IPS-NIHi7 (cell line): Measurements from ENCODE around the gene DEF6.
A peak's percentile ranks its signal among the peaks of the same experiment; 100 is the strongest.
"Not testable (repeated sequence)": the region's sequence is repeated elsewhere in the genome, so short reads cannot be mapped to it uniquely, and the experiment has no call there.

Experiments used
- DNase-seq: peaks from one replicate; pipeline ENCODE4 v3.0.0; 2012; ENCODE audit warnings: mixed read lengths; ENCODE audit errors: extremely low spot score

The DEF6 gene

DNA sequence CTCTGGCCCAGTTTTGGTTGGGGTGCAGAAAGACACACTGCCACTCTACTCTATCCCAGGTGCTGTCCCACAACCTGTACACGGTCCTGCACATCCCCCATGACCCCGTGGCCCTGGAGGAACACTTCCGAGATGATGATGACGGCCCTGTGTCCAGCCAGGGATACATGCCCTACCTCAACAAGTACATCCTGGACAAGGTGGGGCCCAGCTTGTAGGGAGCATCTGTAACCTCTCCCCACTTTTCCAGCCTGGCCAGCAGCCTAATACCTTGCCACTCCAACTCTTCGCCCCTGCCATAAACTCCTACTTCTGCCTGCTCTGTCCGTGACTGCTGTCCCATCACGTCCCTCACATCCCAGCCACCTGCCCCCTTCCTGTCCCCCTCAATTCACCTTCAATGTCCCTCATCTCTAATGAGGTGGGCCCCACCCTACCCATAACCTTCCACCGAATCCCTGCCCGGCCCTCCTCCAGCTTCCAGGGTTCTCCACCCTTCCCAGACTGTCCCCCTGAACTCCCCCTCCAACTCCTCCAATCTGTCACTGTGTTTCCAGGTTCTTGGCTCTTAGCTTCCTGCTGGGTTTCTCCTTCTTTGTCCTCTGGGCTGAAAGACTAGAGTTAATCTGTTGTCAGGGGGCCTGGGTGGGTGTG, 12.1 kb downstream of the DEF6 start:
- DNase-seq = no peak

DNA sequence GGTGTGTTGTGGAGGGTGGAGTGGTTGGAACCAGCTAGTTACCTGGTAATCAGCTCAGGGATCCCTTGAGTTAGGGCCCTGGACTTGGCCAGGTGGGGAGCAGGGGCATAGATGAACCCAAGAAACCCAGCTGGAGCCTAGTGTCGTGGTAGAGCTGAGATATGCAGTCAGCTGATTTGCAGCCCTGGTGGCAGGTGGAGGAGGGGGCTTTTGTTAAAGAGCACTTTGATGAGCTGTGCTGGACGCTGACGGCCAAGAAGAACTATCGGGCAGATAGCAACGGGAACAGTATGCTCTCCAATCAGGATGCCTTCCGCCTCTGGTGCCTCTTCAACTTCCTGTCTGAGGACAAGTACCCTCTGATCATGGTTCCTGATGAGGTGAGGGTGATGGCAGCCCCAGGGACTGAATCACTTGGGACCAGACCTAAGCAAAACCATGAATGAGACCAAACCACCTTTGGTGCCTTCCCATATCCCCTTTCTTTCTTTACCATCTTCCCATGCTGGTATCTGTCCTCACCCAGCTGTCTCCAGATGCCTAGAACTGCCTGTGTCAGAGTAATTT, 12.7 kb downstream of the DEF6 start:
- no peak for DNase-seq

DNA sequence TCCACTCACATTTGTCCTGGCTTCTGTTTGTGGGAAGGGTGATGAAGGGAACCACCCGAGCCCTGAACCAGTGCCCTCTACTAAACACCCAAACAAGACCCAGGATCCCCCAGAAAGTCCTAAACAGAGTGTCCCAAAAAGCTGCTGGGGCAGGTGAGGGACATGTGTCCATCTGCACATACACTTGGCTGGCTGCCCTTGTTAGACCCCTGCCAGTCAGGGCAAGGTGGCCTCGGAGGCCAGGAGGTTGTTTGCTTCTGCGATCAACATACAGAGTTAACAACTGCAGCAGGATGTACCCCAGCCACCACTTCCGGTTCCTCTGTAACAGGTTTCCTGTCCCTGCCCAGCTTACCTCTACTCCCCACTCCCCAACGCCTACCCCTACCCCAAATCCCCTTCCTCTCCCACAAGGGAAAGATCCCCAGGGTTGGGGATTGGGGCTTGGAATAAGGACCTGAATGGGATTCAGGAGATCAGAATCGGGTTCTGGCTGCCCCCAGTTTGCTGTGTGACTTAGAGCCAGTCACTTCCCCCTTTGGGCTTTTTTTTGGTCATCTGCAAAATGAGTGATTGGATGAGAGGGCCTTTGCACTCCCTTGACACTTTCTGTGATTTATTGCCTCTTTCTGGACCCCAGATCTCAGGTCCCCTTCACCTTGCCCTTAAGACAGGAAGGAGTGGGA, 13.9 kb downstream of the DEF6 start:
- no peak for DNase-seq

DNA sequence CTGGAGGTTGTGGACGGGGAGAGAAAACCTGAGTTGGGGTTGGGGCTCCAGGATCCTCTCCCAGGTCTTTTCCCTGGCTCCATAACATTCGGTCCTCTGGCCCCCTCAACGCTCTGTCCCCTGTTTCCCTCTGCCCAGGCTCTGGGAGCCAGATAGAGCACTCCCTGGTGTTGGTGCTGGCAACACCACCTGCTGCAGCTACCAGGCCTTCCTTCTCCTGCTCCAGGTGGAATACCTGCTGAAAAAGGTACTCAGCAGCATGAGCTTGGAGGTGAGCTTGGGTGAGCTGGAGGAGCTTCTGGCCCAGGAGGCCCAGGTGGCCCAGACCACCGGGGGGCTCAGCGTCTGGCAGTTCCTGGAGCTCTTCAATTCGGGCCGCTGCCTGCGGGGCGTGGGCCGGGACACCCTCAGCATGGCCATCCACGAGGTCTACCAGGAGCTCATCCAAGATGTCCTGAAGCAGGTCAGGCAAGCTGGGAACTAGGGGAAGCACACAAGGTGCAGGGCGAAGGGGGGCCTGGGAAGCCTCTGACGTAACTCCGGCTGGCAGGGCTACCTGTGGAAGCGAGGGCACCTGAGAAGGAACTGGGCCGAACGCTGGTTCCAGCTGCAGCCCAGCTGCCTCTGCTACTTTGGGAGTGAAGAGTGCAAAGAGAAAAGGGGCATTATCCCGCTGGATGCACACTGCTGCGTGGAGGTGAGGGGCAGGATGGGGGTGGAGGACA, 14.6 kb downstream of the DEF6 start:
- DNase-seq = no peak

DNA sequence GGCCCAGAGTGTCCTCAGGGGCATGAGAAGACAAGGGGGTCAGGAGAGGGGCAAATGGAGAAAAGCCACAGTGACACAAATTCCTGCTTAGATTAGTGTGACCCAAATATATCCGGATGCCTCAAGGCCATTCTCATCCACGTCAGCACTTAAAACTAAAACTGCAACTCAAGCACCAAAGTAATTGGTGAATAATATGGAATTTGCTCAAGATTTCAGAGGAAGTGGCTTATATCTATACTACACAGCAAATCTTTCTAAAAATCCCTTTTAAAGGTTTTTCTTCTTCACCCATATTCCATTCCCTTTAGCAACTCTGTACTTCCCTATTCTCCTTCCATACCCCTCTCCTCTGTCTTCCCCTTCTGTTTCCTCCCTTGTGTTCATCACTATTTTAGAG, 15.2 kb downstream of the DEF6 start:
- no peak for DNase-seq

DNA sequence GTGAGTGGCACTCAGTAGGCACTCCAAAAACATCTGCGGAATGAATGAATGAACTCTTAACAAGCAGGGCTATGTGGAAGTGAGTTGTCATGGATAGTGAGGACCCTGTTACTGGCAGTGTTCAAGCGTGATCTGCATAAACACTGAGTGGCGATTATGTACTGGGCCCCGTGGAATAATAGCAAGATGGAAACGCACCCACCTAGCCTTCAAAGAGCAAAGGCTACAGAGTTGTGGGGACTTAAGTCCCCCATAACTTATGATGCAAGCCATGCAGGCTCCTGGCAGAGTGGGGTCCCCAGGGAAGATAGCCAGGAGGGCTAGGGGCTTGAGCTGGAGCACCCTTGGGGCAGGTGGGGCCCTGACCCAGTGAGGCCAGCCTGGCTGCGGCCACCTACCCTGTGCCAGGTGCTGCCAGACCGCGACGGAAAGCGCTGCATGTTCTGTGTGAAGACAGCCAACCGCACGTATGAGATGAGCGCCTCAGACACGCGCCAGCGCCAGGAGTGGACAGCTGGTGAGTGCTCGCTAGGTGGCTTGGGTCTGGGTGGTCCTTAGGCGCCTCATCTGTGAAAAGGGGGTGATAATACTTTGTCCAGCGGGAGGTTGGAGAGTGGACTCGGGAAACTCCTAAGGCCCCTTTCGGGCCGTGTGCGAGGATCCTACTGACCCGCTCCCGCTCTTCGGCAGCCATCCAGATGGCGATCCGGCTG, 20.0 kb downstream of the DEF6 start:
- no peak for DNase-seq

DNA sequence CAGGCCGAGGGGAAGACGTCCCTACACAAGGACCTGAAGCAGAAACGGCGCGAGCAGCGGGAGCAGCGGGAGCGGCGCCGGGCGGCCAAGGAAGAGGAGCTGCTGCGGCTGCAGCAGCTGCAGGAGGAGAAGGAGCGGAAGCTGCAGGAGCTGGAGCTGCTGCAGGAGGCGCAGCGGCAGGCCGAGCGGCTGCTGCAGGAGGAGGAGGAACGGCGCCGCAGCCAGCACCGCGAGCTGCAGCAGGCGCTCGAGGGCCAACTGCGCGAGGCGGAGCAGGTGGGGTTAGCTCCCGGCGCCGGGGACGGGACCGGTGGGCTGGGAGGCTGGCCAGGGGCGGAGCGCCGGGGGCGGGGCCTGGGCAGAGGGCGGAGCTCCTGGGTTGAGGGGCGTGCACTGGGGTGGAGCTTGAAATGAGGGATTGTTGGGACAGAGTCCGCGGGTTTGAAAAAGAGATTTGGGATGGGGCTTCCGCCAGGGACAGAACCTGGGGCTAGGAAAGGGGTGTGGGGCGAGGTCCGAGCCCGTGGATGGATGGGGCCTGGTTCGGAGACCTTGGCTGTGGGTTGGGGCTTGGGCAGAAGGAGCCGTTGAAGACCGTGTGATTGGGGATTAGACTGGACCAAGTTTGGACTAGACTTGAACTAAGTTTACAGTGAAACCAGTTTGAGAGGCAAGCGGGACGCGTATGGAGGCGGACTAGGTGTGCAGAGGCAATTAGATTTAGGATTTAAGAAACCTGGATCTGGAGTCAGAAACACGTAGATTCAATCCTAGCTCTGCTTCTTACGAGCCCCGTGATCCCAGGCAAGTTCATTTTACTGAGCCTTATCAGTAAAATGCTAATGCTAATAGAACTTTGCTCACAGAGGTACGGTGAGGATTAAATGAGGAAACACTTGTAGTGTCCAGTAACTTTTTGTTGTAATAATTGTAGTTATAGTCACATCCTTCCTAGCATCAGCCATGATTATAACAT, 20.9 kb downstream of the DEF6 start:
- DNase-seq = peak; percentile 99

DNA sequence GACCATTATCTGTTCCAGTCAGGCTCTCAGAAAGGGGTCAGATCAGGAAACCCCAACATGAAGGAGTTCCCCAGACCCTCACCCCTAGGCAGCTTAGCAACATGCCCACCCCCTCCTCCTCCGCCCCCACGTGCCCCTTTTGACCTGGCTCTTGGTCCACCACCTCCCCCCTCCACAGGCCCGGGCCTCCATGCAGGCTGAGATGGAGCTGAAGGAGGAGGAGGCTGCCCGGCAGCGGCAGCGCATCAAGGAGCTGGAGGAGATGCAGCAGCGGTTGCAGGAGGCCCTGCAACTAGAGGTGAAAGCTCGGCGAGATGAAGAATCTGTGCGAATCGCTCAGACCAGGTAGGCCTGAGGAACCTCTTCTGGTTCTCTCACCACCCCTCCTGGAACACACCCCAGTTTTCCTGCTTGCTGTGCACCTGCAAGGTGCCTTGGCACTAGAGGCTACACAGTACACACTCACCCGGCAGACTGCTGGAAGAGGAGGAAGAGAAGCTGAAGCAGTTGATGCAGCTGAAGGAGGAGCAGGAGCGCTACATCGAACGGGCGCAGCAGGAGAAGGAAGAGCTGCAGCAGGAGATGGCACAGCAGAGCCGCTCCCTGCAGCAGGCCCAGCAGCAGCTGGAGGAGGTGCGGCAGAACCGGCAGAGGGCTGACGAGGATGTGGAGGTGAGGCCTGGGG, 21.9 kb downstream of the DEF6 start:
- DNase-seq = no peak

DNA sequence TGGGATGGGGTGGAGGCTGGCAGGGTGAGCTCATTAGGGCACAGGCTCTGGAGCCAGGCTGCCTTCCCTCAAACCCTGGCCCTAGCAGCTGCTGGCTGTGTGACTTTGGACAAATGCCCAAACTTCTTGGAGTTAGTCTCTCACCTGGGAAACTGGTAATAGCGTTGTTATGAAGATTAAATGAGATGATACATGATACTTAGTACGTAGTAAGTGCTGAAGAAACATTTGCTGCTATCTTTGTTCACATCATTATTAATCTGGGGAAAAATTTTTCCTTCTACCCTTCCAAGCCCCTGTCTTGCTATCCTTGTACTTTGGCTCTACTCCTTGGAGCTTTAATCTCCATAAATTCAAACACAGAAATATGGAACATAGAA, 22.4 kb downstream of the DEF6 start:
- no peak for DNase-seq

DNA sequence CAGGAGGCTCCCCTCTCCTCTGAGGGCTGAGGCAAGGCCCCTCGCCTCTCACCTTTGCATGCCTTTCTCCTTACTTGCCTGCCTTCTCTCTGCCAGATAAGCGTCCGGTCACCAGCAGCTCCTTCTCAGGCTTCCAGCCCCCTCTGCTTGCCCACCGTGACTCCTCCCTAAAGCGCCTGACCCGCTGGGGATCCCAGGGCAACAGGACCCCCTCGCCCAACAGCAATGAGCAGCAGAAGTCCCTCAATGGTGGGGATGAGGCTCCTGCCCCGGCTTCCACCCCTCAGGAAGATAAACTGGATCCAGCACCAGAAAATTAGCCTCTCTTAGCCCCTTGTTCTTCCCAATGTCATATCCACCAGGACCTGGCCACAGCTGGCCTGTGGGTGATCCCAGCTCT, 23.5 kb downstream of the DEF6 start:
- DNase-seq = no peak

DNA sequence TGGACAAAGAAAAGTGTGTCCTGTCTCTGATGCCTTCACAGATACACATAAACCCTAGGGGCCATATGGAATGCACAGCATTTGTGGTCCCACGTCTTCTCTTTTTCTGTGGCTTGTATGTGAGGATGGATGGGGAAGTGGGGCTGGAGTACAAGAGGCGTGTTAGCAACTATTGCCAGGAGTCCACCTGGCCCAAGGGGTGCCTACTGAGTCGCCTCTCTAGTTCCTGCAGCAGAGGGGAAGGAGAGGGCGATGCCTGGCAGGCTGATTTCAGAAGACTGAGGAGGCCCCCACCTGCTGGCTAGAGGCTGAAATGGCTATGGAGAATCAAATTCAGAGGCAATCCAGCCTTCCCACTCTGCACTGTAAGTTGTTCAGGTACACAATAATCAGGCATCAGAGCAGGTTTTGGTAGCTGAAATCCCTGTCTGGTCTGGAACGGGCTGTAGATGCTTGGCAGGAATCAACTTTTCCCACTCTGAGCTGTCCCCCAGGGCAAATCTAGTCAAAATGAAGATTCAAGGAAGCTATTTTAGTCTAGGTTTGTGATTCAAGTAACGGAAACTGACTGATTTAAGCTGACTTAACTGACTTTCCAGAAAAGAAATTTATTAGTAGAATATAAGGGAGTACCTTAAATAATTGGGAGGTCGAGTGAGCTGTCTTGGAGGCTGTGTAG, 29.9 kb downstream of the DEF6 start:
- DNase-seq = peak; percentile 86

DNA sequence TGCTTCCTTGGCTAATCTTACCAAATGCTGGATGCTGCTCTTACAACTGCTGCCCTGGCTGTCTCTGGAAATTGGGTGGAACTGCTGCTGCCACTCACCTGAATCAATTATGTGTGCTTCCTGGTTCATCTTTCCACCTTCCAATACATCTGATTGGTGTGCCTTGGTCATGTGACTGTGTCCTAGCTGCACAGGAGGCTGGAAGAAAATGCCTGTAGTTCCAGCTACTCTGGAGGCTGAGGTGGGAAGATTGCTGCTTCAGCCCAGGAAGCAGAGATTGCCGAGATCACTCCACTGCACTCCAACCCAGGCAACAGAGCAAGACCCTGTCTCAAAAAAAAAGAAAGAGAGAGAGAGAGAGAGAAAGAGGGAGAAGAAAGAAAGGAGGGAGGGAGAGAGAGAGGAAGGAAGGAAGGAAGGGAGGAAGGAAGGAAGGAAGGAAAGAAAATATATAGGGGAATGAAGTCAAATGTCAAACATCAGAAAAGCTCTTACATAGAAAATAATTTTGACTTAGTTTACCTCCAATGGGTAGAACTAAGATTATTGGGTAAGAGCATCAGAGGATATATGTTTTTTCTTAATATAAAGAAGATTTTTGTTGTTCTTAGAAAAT, 30.6 kb downstream of the DEF6 start:
- DNase-seq = no peak

DNA sequence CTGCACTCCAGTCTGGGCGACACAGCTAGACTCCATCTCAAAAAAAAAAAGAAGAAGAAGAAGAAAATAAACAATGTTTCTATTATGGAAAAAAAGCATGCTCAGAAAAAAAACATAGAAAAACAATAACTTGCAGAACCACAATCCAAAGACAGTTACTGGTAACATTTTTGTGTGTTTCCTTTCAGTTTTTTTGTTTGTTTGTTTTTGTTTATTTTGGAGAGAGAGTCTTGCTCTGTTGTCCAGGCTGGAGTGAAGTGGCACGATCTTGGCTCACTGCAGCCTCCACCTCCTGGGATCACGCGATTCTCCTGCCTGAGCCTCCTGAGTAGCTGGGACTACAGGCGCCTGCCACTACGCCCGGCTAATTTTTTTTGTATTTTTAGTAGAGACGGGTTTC, 31.3 kb downstream of the DEF6 start:
- DNase-seq = not testable (repeated sequence)

DNA sequence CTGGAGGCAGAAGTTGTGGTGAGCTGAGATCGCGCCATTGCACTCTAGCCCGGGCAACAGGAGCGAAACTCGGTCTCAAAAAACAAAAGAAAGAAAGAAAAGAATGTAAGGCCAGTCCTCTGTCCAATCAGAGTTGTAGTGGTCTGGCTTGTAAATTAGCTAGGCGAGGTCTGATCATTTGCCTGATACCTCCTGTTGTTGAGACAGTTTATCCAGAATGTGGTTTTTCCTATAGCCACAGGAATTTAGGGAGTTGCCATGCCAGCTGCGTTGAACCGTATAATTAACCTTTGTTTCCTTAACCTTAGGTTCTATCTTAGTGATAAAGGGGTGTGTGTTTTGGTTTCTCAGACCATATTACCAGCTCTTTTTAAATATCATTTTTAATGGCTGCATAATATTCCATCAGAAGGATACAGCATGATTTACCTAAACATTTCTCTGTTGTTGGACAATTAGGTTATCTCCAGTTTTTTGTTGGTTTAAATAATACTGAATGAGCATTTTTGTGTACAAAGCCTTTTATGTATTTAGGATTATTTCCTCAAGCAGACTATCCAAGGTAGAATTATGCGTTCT, 33.0 kb downstream of the DEF6 start:
- no peak for DNase-seq

DNA sequence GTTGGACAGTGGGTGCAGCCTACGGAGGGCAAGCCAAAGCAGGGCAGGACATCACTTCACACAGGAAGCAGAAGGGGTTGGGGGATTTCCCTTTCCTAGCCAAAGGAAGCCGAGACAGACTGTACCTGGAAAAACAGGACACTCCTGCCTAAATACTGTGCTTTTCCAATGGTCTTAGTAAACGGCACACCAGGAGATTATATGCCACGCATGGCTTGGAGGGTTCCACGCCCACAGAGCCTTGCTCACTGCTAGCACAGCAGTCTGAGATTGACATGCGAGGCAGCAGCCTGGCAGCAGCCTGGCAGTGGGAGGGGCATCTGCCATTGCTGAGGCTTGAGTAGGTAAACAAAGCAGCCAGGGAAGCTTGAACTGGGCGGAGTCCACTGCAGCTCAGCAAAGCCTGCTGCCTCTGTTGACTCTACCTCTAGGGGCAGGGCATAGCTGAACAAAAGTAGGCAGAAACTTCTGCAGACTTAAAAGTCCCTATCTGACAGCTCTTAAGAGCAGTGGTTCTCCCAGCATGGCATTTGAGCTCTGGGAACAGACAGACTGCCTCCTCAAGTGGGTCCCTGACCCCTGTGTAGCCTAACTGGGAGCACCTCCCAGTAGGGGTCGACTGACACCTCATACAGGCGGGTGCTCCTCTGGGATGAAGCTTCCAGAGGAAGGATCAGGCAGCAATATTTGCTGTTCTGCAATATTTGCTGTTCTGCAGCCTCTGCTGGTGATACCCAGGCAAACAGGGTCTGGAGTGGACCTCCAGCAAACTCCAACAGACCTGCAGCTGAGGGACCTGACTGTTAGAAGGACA, 34.7 kb downstream of the DEF6 start:
- not testable (repeated sequence) for DNase-seq

DNA sequence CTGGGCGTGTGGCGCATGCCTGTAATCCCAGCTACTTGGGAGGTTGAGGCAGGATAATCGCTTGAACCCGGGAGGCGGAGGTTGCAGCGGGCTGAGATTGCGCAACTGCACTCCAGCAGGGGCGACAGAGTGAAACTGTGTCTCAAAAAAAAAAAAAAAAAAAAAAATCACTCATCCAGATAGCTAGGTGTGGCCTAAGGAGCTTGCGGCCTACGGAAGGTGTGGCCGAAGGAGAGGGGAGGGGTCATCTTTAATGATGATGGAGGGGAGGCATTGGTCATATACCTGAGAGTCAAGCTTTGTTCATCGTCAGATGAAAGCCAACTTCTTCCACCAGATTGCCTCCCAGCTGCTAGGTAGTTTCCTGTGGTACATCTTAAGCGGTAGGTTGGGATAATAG, 43.9 kb downstream of the DEF6 start:
- DNase-seq = no peak

DNA sequence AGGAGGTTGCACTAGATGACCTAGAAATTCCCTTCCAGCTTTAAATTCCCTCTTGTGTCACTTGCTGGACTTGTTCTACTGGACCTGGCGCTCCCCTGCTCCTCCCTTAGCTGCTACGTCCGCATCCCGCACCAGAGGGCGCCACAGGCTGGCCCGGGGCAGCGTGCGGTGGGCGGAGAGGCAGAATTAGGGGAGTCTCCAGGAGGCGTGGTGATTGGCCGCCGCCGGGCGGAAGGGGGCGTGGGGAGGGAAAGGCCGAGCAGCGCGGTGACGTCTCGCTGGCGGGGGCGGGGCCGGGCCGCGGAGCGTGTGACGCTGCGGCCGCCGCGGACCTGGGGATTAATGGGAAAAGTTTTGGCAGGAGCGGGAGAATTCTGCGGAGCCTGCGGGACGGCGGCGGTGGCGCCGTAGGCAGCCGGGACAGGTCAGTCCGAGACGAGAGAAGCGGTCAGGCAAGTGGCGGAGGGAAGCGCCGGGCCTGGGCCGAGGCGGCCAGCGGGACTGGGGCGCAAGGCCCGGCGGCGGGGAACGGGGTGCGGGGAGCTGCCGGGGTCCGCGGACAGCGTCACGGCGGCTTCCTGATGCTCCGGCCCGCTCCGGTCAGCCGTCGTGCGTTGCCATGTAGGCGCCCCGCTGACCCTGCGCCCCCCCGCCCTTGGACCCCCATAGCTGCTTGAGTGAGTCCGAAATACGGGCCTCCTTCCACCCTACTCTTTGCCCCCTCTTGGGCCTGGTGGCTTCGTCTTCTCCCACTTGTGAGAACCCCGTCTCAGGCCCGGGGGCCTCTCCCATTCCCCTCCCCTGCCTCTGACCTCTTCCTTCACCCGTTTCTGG, 44.9 kb downstream of the DEF6 start, which contains the start of gene PPARD:
Gene PPARD, plus strand, starts transcription at position 301 of the 834 bp plus-strand sequence. CDS start 68,530 bp downstream, outside the sequence.
- DNase-seq = peak; percentile 100
